ENCODE results near the gene FRMD6.

Gene FRMD6

DNA sequence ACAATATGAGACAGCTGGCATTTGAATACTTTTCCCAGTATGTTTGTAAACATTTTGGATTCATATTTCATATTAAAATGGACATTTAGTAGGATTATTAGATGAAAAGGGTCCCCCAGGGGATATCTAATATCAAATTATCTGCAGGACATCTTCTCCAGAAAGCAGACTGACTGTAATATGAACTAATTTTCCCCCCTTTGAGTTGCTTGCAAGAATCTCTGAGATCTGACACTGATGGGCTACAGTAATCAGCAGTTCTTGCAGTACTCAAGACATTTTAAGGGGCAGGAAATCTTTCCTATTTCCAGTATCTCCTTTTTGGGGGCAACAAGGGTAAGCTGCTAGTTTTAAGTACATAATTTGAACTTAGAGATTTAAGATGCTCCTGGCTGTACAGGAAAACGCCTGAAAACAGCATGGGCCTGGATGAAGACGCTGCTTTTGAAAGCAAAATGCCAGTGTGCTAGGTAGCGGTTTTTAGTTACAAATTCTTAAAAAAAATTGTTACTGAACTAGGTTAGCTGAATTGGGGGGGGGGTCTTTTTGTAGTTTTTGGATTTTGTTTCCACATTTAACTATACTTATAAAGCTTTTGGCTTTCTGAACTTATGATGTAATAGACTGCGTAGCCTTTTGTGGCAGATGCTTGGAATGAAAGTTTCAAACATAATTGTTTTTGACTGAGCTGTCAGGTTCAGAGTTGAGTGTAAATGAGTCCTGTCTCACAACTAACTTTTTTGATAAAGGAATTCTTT, 2.2 kb downstream of the FRMD6 start:
- Histone ChIP-seq H2AFZ (ENCODE audit: low read depth, low read length, severe bottlenecking) (no peak overlapping the region), H4K20me1 (ENCODE audit: low read depth, low read length) (no peaks in the 10 kb centered on the region), H3K79me2 (ENCODE audit: insufficient read depth, low read length) (no peaks in the 10 kb centered on the region), H3K4me3 (ENCODE audit: insufficient read depth, low read length, poor library complexity, severe bottlenecking) (no peak overlapping the region), H3K9ac (ENCODE audit: low read length) (no peak overlapping the region), H3K27me3 (ENCODE audit: low read length) (no peaks in the 10 kb centered on the region), H3K4me2 (ENCODE audit: low read depth, low read length, poor library complexity, severe bottlenecking) (no peak overlapping the region), H3K9me2 (replicated peaks; ENCODE audit: insufficient read depth, low read length) (no peaks in the 10 kb centered on the region), H3K27ac (ENCODE audit: low read depth, low read length) (no peak overlapping the region), H3K36me3 (ENCODE audit: low read length) (no peaks in the 10 kb centered on the region), H3K9me3 (ENCODE audit: insufficient read depth, low read length) (no peaks in the 10 kb centered on the region), H3F3A (ENCODE audit: insufficient read depth) (0 out of 2 replicates have a peak, but pooled peaks cover 2% of the 10 kb centered on the region)
- TF ChIP-seq EZH2phosphoT487 (conservative IDR thresholded peaks at IDR 0.05; ENCODE audit: low read length) = no peak
- TF ChIP-seq, protein P1, sequence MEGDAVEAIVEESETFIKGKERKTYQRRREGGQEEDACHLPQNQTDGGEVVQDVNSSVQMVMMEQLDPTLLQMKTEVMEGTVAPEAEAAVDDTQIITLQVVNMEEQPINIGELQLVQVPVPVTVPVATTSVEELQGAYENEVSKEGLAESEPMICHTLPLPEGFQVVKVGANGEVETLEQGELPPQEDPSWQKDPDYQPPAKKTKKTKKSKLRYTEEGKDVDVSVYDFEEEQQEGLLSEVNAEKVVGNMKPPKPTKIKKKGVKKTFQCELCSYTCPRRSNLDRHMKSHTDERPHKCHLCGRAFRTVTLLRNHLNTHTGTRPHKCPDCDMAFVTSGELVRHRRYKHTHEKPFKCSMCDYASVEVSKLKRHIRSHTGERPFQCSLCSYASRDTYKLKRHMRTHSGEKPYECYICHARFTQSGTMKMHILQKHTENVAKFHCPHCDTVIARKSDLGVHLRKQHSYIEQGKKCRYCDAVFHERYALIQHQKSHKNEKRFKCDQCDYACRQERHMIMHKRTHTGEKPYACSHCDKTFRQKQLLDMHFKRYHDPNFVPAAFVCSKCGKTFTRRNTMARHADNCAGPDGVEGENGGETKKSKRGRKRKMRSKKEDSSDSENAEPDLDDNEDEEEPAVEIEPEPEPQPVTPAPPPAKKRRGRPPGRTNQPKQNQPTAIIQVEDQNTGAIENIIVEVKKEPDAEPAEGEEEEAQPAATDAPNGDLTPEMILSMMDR (IDR thresholded peaks at IDR 0.05; ENCODE audit: insufficient read depth, low read length, poor library complexity, severe bottlenecking) = no peak

DNA sequence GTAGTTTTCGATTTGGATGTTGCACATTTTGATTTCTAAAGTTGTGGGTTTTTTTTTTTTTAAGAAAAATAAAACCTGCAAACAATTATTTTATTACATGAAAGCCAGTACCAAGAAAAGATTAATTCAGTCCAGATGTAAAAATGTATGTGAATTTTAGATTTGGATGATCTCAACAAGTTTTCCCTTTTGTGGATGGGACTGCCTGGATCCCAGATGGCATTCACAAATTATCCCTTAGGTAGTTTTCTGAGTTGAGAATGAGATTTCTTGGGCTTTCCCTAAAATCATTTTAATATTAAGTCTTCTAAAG, 2.8 kb downstream of the FRMD6 start:
- Histone ChIP-seq H2AFZ (ENCODE audit: low read depth, low read length, severe bottlenecking) (no peak overlapping the region), H3K9ac (ENCODE audit: low read length) (no peak overlapping the region), H3F3A (ENCODE audit: insufficient read depth) (0 out of 2 replicates have a peak, but pooled peaks cover 2% of the 10 kb centered on the region), H3K4me3 (ENCODE audit: insufficient read depth, low read length, poor library complexity, severe bottlenecking) (no peak overlapping the region), H3K9me3 (ENCODE audit: insufficient read depth, low read length) (no peaks in the 10 kb centered on the region), H3K4me2 (ENCODE audit: low read depth, low read length, poor library complexity, severe bottlenecking) (no peak overlapping the region), H3K9me2 (replicated peaks; ENCODE audit: insufficient read depth, low read length) (no peaks in the 10 kb centered on the region), H3K27ac (ENCODE audit: low read depth, low read length) (no peak overlapping the region), H3K27me3 (ENCODE audit: low read length) (no peaks in the 10 kb centered on the region), H3K79me2 (ENCODE audit: insufficient read depth, low read length) (no peaks in the 10 kb centered on the region), H3K36me3 (ENCODE audit: low read length) (no peaks in the 10 kb centered on the region), H4K20me1 (ENCODE audit: low read depth, low read length) (no peaks in the 10 kb centered on the region)
- no peak for TF ChIP-seq EZH2phosphoT487 (conservative IDR thresholded peaks at IDR 0.05; ENCODE audit: low read length)
- TF ChIP-seq, protein P1 (IDR thresholded peaks at IDR 0.05; ENCODE audit: insufficient read depth, low read length, poor library complexity, severe bottlenecking) = no peak

DNA sequence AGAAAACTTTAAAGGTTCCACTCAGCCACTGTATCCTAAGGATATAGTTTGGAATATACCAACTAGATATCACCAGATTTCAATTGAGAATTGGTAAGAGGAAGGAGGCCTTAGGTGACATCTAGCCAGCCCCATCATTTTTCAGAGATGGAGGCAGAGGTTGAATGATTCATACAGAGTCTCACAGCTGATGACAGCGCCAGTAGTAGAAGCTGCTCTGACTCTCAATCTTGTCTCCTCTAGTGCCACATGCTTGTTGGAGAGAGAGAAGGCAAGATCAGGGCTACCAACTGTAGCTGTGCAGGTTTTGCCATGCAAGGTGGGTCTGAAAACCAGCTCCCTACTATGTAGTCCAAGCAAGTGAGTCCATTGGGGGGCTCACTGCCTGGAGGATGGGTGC, 6.1 kb downstream of the FRMD6 start:
- Histone ChIP-seq H3K9me3 (ENCODE audit: insufficient read depth, low read length) (no peaks in the 10 kb centered on the region), H3K27me3 (ENCODE audit: low read length) (no peaks in the 10 kb centered on the region), H3K79me2 (ENCODE audit: insufficient read depth, low read length) (no peaks in the 10 kb centered on the region), H3K4me2 (ENCODE audit: low read depth, low read length, poor library complexity, severe bottlenecking) (no peak overlapping the region), H3K9ac (ENCODE audit: low read length) (no peak overlapping the region), H3K36me3 (ENCODE audit: low read length) (no peaks in the 10 kb centered on the region), H3K9me2 (replicated peaks; ENCODE audit: insufficient read depth, low read length) (no peaks in the 10 kb centered on the region), H3K27ac (ENCODE audit: low read depth, low read length) (no peak overlapping the region), H3K4me3 (ENCODE audit: insufficient read depth, low read length, poor library complexity, severe bottlenecking) (no peak overlapping the region), H2AFZ (ENCODE audit: low read depth, low read length, severe bottlenecking) (no peak overlapping the region), H3F3A (ENCODE audit: insufficient read depth) (no peaks in the 10 kb centered on the region), H4K20me1 (ENCODE audit: low read depth, low read length) (no peaks in the 10 kb centered on the region)
- TF ChIP-seq, protein P1 (IDR thresholded peaks at IDR 0.05; ENCODE audit: insufficient read depth, low read length, poor library complexity, severe bottlenecking) = no peak
- TF ChIP-seq EZH2phosphoT487 (conservative IDR thresholded peaks at IDR 0.05; ENCODE audit: low read length) = no peak
